Thyroid gland (tissue), 4 donors: Measurements from ENCODE around the gene SPARCL1. TPM values are rescaled to one million over a fixed set of nuclear protein-coding genes. Genes with fewer than 3 reads are reported as not detected.
A peak's percentile ranks its signal among the peaks of the same experiment; 100 is the strongest.
"Not testable (repeated sequence)": the region's sequence is repeated elsewhere in the genome, so short reads cannot be mapped to it uniquely, and the experiment has no call there.

Experiments used
- DNase-seq, 2 donors: peaks; one replicate each; pipeline ENCODE4 v3.0.0-alpha.2; 2019
- H3K27ac ChIP-seq, 3 donors: fragments of 200-600 bp; sonication (generic); 1 replicate in 2 of 3; 2 replicates in 1 of 3; pipeline ENCODE4 v1.5.1; 2016 to 2019; ENCODE audit warnings: mild to moderate bottlenecking in 1 of 3, moderate library complexity in 1 of 3
- H3K27me3 ChIP-seq: fragments of 200-600 bp; sonication (generic); one replicate; pipeline ENCODE4 v1.5.1; 2019
- H3K36me3 ChIP-seq, 2 donors: fragments of 200-600 bp; sonication (generic); one replicate each; pipeline ENCODE4 v1.5.1; 2016 to 2019
- H3K4me1 ChIP-seq, 2 donors: fragments of 200-600 bp; sonication (generic); one replicate each; pipeline ENCODE4 v1.5.1; 2017 to 2019
- H3K4me3 ChIP-seq, 3 donors: fragments of 200-600 bp; sonication (generic); replicated peaks in 1 of 3; 1 replicate in 2 of 3; 2 replicates in 1 of 3; pipeline ENCODE4 v1.5.1; 2016; ENCODE audit warnings: mild to moderate bottlenecking in 1 of 3
- H3K9me3 ChIP-seq: fragments of 200-600 bp; sonication (generic); one replicate; pipeline ENCODE4 v1.5.1; 2017
- POLR2A ChIP-seq, 2 donors: fragments of 450-650 bp; IDR thresholded peaks; one replicate each; pipeline ENCODE4 v1.6.1; 2017; ENCODE audit warnings: antibody characterized with exemption in 2 of 2, mild to moderate bottlenecking in 2 of 2, moderate library complexity in 1 of 2
- WGBS, 2 donors: methylation state at CpG; one replicate each; pipeline ENCODE4 v1.1.5; 2017; 5-methylcytosine and 5-hydroxymethylcytosine counted together
- intact Hi-C: fragments of 100-400 bp; cut with DNase I; formaldehyde crosslinking; loops from one replicate; pipeline ENCODE4 v1.15.1; 2023
- total RNA-seq, 4 donors: library from RNA; depleted of rRNA; stranded (reverse); fragments of >200 nt; gene quantifications; one replicate each; pipeline ENCODE4 v1.2.3, GENCODE V29; 2016
- TF ChIP-seq, protein P1 (sequence below), 6 experiments: fragments of 200-600 bp in 3 of 6; fragments of 450-650 bp in 3 of 6; sonication (generic) in 3 of 6; IDR thresholded peaks; one replicate each; pipeline ENCODE4 v1.5.1; 2016 to 2019; ENCODE audit warnings: antibody characterized with exemption in 6 of 6, mild to moderate bottlenecking in 2 of 6, inconsistent platforms in 1 of 6, moderate library complexity in 1 of 6

The SPARCL1 gene
- total RNA-seq, 4 donors from 2014 or later: 234 to 569 (median 391) TPM

DNA sequence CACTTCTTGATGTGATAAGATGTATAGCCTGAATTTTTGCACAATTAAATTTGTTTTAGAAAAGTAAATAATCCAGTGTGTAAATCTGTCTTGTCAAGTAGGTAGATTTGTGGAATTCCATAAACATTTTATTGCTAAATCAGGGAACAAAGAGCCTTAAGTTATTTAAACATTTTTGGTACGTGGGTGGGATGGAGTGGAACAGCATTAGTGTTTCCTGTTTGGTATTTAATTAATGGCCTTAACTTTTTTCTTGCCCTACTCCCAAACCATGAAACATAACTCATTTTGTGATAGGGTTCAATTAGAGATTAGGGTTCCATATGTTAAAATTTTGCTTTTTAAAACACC lies 101.7 kb downstream of the SPARCL1 start:
- H3K27me3 ChIP-seq: no peaks in the 10 kb centered on the region

DNA sequence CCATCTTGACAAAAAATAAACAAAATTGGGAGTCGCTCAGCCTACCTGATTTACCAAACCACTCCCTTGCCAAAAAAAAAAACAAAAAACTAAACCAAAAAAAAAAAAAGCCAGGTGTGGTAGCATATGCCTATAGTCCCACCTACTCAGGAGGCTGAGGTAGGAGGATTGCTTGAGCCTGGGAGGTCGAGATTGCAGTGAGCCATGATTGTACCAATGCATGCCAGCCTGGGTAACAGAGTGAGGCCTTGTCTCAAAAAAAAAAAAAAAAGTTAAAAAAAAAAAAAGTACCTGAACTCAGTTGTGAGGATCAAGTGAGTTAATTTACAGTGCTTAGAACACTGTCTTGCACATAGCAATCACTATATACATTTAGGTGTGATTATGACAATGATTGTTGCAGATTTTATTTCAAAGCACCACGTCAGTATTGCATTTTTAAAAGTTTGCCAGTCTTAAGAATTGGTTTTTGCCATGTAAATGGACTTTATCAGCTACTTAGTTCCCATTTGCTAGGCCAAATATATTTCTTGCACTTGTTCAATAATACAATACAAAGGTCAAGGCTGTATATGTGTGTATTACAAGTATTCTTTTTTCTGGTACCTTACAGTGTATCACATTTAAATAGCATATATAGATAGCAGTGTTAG lies 102.2 kb downstream of the SPARCL1 start:
- Histone ChIP-seq H3K4me1 (peaks cover 17 to 20% of the 10 kb centered on the region in 2 donors), H3K9me3 (no peaks in the 10 kb centered on the region), H3K36me3 (no peaks in the 10 kb centered on the region), H3K4me3 (no peak overlapping the region), H3K27ac (no peak overlapping the region), H3K27me3 (no peaks in the 10 kb centered on the region)
- intact Hi-C loops: no loop called here
- 90 to 94% methylated on average over 3 of the region's 3 CpGs for WGBS, 2 donors
- DNase-seq: no peak
- TF ChIP-seq, protein P1, sequence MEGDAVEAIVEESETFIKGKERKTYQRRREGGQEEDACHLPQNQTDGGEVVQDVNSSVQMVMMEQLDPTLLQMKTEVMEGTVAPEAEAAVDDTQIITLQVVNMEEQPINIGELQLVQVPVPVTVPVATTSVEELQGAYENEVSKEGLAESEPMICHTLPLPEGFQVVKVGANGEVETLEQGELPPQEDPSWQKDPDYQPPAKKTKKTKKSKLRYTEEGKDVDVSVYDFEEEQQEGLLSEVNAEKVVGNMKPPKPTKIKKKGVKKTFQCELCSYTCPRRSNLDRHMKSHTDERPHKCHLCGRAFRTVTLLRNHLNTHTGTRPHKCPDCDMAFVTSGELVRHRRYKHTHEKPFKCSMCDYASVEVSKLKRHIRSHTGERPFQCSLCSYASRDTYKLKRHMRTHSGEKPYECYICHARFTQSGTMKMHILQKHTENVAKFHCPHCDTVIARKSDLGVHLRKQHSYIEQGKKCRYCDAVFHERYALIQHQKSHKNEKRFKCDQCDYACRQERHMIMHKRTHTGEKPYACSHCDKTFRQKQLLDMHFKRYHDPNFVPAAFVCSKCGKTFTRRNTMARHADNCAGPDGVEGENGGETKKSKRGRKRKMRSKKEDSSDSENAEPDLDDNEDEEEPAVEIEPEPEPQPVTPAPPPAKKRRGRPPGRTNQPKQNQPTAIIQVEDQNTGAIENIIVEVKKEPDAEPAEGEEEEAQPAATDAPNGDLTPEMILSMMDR (IDR thresholded peaks at IDR 0.05): no peak
- no peak for TF ChIP-seq POLR2A (IDR thresholded peaks at IDR 0.05)

More for the DNA sequence above, 101.7 kb downstream of the SPARCL1 start:
- Histone ChIP-seq H3K4me1 (peaks cover 17 to 19% of the 10 kb centered on the region in 2 donors), H3K36me3 (no peaks in the 10 kb centered on the region), H3K9me3 (no peaks in the 10 kb centered on the region), H3K4me3 (no peak overlapping the region), H3K27ac (no peak overlapping the region)
- DNase-seq: no peak
- no peak for TF ChIP-seq POLR2A (IDR thresholded peaks at IDR 0.05)
- TF ChIP-seq, protein P1 (IDR thresholded peaks at IDR 0.05): no peak
- intact Hi-C loops: no loop called here
- 73 to 80% methylated on average over 1 of the region's 1 CpG for WGBS, 2 donors

DNA sequence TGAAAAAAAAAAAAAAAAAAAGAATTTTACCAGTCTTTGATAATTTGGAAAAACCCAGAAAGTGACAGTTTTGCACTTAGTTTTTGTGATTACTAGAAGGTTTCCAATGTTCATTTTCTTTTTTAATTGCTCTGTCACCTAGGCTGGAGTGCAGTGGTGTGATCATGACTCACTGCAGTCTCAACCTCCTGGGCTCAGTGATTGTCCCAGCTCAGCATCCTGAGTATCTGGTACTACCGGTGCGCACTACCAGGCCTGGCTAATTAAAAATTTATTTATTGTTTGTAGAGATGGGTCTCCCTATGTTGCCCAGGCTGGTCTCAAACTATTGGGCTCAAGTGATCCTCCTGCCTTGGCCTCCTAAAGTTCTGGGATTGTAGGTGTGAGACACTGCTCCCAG lies 103.5 kb downstream of the SPARCL1 start:
- DNase-seq: no peak
- Histone ChIP-seq H3K27me3 (no peaks in the 10 kb centered on the region), H3K4me1 (peaks cover 24 to 26% of the 10 kb centered on the region in 2 donors), H3K27ac (no peak overlapping the region), H3K36me3 (no peaks in the 10 kb centered on the region), H3K9me3 (no peaks in the 10 kb centered on the region), H3K4me3 (no peak overlapping the region)
- intact Hi-C loops: no loop called here
- TF ChIP-seq, protein P1 (IDR thresholded peaks at IDR 0.05): no peak
- TF ChIP-seq POLR2A (IDR thresholded peaks at IDR 0.05): no peak
- WGBS, 2 donors: 94 to 100% methylated on average over 2 of the region's 2 CpGs

DNA sequence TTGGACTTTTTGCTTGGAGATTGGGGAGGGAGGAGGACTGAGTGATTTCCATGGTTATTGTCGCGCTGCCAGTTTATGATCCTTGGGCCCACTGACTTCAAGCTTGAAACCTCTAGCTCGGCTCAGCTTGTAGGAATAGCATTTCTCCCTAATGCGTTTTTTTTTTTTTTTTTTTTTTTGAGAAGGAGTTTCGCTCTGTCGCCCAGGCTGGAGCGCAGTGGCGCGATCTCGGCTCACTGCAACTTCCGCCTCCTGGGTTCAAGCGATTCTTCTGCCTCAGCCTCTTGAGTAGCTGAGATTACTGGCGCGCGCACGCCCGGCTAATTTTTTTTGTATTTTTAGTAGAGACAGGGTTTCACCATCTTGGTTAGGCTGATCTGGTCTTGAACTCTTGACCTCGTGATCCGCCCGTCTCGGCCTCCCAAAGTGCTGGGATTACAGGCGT lies 105.1 kb downstream of the SPARCL1 start:
- H3K36me3 ChIP-seq, H3K9me3 ChIP-seq, H3K27ac ChIP-seq, DNase-seq, H3K27me3 ChIP-seq, intact Hi-C loops: not testable (repeated sequence)
- H3K4me1 ChIP-seq: peaks cover 24 to 26% of the 10 kb centered on the region in 2 donors
- 83 to 89% methylated on average over 22 of the region's 22 CpGs for WGBS, 2 donors
- peak overlapping the region in 1 of 3 donors; percentile 60 for H3K4me3 ChIP-seq

Other genes starting within 250 kb of the SPARCL1 start
- gene HSD17B13, start 206.5 kb downstream of the SPARCL1 start, total RNA-seq: 1 to 10 TPM in 1 of 4 donors, under 1 TPM in 3; 0.22 to 1.7 (median 0.39) TPM
- 100 to 1,000 TPM in 1 of 4 donors, 10 to 100 TPM in 3; 23.4 to 147 (median 61.8) TPM for gene HSD17B11, start 138.2 kb downstream of the SPARCL1 start, total RNA-seq
- gene NUDT9, start 106.8 kb downstream of the SPARCL1 start, total RNA-seq: 10 to 100 TPM; 20.4 to 38.2 (median 28.4) TPM
- under 1 TPM in 1 of 4 donors, not detected in 3; 0.13 TPM for gene DSPP, start 79.2 kb upstream of the SPARCL1 start, total RNA-seq
- gene DMP1, start 120.9 kb upstream of the SPARCL1 start, total RNA-seq: not detected